ENCODE results near the gene DRD1. TPM values are rescaled to one million over a fixed set of nuclear protein-coding genes. Genes with fewer than 3 reads are reported as not detected.

DRD1 gene
- 0.10 TPM in 1 of 2 replicates, not detected in the other for total RNA-seq (2014; rRNA removed; shearing (Covaris generic))

GRCh38 chr5:175444060-175444904 lies at the start of gene DRD1:
Gene DRD1, minus strand, starts transcription at chr5:175444182. Its CDS starts 1,083 bp downstream, at chr5:175443099.
- peak; percentile 93 for DNase-seq
- H3K4me3 ChIP-seq (ENCODE audit: insufficient read depth, low read depth, low read length) = peak within 1 kb of the TSS; percentile 50
- H3K36me3 ChIP-seq (replicated peaks; ENCODE audit: control insufficient read depth, insufficient read depth, low read length) = no peaks in the 10 kb centered on the region
- peaks cover 39% of the 10 kb centered on the region for H3K27me3 ChIP-seq (ENCODE audit: control insufficient read depth, insufficient read depth, low read length)

- no peak for DNase-seq
- H3K36me3 ChIP-seq (replicated peaks; ENCODE audit: control insufficient read depth, insufficient read depth, low read length) = peaks cover 19% of the 10 kb centered on the region
- no peaks in the 10 kb centered on the region for H3K27me3 ChIP-seq (ENCODE audit: control insufficient read depth, insufficient read depth, low read length)
- H3K4me3 ChIP-seq (ENCODE audit: insufficient read depth, low read depth, low read length) = no peak overlapping the region
These were observed 49.7 kb upstream of the DRD1 start for GRCh38 chr5:175493726-175494125.

- no peak for DNase-seq
- Histone ChIP-seq H3K27me3 (ENCODE audit: control insufficient read depth, insufficient read depth, low read length) (no peaks in the 10 kb centered on the region), H3K36me3 (replicated peaks; ENCODE audit: control insufficient read depth, insufficient read depth, low read length) (peaks cover 19% of the 10 kb centered on the region)
These were observed 49.3 kb upstream of the DRD1 start for GRCh38 chr5:175493260-175493659.

GRCh38 chr5:175491223-175491622 lies 47.2 kb upstream of the DRD1 start:
- Histone ChIP-seq H3K4me3 (ENCODE audit: insufficient read depth, low read depth, low read length) (no peak overlapping the region), H3K27me3 (ENCODE audit: control insufficient read depth, insufficient read depth, low read length) (no peaks in the 10 kb centered on the region), H3K36me3 (replicated peaks; ENCODE audit: control insufficient read depth, insufficient read depth, low read length) (peaks cover 22% of the 10 kb centered on the region)
- no peak for DNase-seq

More at GRCh38 chr5:175493260-175493659, 49.3 kb upstream of the DRD1 start:
- H3K4me3 ChIP-seq (ENCODE audit: insufficient read depth, low read depth, low read length) = no peak overlapping the region

GRCh38 chr5:175489693-175490443 lies 45.9 kb upstream of the DRD1 start:
- H3K4me3 ChIP-seq (ENCODE audit: insufficient read depth, low read depth, low read length) = no peak overlapping the region
- peaks cover 21% of the 10 kb centered on the region for H3K36me3 ChIP-seq (replicated peaks; ENCODE audit: control insufficient read depth, insufficient read depth, low read length)
- no peaks in the 10 kb centered on the region for H3K27me3 ChIP-seq (ENCODE audit: control insufficient read depth, insufficient read depth, low read length)
- DNase-seq = no peak

GRCh38 chr5:175487514-175488222 lies 43.7 kb upstream of the DRD1 start:
- peaks cover 13% of the 10 kb centered on the region for H3K36me3 ChIP-seq (replicated peaks; ENCODE audit: control insufficient read depth, insufficient read depth, low read length)
- no peaks in the 10 kb centered on the region for H3K27me3 ChIP-seq (ENCODE audit: control insufficient read depth, insufficient read depth, low read length)
- H3K4me3 ChIP-seq (ENCODE audit: insufficient read depth, low read depth, low read length) = no peak overlapping the region
- no peak for DNase-seq

GRCh38 chr5:175485631-175486030 lies 41.6 kb upstream of the DRD1 start:
- no peak for DNase-seq
- no peak overlapping the region for H3K4me3 ChIP-seq (ENCODE audit: insufficient read depth, low read depth, low read length)
- H3K27me3 ChIP-seq (ENCODE audit: control insufficient read depth, insufficient read depth, low read length) = no peaks in the 10 kb centered on the region
- peaks cover 2% of the 10 kb centered on the region for H3K36me3 ChIP-seq (replicated peaks; ENCODE audit: control insufficient read depth, insufficient read depth, low read length)

GRCh38 chr5:175484829-175485228 lies 40.8 kb upstream of the DRD1 start:
- peaks cover 2% of the 10 kb centered on the region for H3K36me3 ChIP-seq (replicated peaks; ENCODE audit: control insufficient read depth, insufficient read depth, low read length)

GRCh38 chr5:175484322-175484721 lies 40.3 kb upstream of the DRD1 start:
- Histone ChIP-seq H3K4me3 (ENCODE audit: insufficient read depth, low read depth, low read length) (no peak overlapping the region), H3K36me3 (replicated peaks; ENCODE audit: control insufficient read depth, insufficient read depth, low read length) (peaks cover 2% of the 10 kb centered on the region), H3K27me3 (ENCODE audit: control insufficient read depth, insufficient read depth, low read length) (no peaks in the 10 kb centered on the region)
- DNase-seq = peak; percentile 36

More at GRCh38 chr5:175484829-175485228, 40.8 kb upstream of the DRD1 start:
- no peak for DNase-seq
- Histone ChIP-seq H3K27me3 (ENCODE audit: control insufficient read depth, insufficient read depth, low read length) (no peaks in the 10 kb centered on the region), H3K4me3 (ENCODE audit: insufficient read depth, low read depth, low read length) (no peak overlapping the region)

GRCh38 chr5:175483337-175483736 lies 39.4 kb upstream of the DRD1 start:
- H3K27me3 ChIP-seq (ENCODE audit: control insufficient read depth, insufficient read depth, low read length) = no peaks in the 10 kb centered on the region
- no peak overlapping the region for H3K4me3 ChIP-seq (ENCODE audit: insufficient read depth, low read depth, low read length)
- peaks cover 2% of the 10 kb centered on the region for H3K36me3 ChIP-seq (replicated peaks; ENCODE audit: control insufficient read depth, insufficient read depth, low read length)
- no peak for DNase-seq

GRCh38 chr5:175479125-175479881 lies 35.3 kb upstream of the DRD1 start:
- Histone ChIP-seq H3K27me3 (ENCODE audit: control insufficient read depth, insufficient read depth, low read length) (peaks cover 6% of the 10 kb centered on the region; the same call in 1 of the 2 replicates), H3K36me3 (replicated peaks; ENCODE audit: control insufficient read depth, insufficient read depth, low read length) (no peaks in the 10 kb centered on the region; the same call in none of the 2 replicates), H3K4me3 (ENCODE audit: insufficient read depth, low read depth, low read length) (peak overlapping the region; percentile 91)
- DNase-seq = peak; percentile 62

GRCh38 chr5:175478384-175479124 lies 34.6 kb upstream of the DRD1 start, which contains the start of gene SFXN1:
Gene SFXN1, plus strand, starts transcription at chr5:175478560. Its CDS starts 13,544 bp downstream, at chr5:175492104.
- no peaks in the 10 kb centered on the region; the same call in none of the 2 replicates for H3K36me3 ChIP-seq (replicated peaks; ENCODE audit: control insufficient read depth, insufficient read depth, low read length)
- H3K4me3 ChIP-seq (ENCODE audit: insufficient read depth, low read depth, low read length) = peak within 1 kb of the TSS; percentile 91
- peak; percentile 99 for DNase-seq
- peaks cover 6% of the 10 kb centered on the region; the same call in 1 of the 2 replicates for H3K27me3 ChIP-seq (ENCODE audit: control insufficient read depth, insufficient read depth, low read length)

GRCh38 chr5:175478008-175478383 lies 34.0 kb upstream of the DRD1 start:
- no peak for DNase-seq
- no peaks in the 10 kb centered on the region; the same call in none of the 2 replicates for H3K36me3 ChIP-seq (replicated peaks; ENCODE audit: control insufficient read depth, insufficient read depth, low read length)
- peak overlapping the region; percentile 91 for H3K4me3 ChIP-seq (ENCODE audit: insufficient read depth, low read depth, low read length)
- peaks cover 6% of the 10 kb centered on the region; the same call in 1 of the 2 replicates for H3K27me3 ChIP-seq (ENCODE audit: control insufficient read depth, insufficient read depth, low read length)
